SH-SY5Y (cell line): ENCODE data around the gene ZFX.

Source experiments
- GATA2 ChIP-seq: IDR thresholded peaks from 2 replicates; pipeline ENCODE4 v1.6.1; 2011; ENCODE audit warnings: mild to moderate bottlenecking, low read depth, low read length
- GATA3 ChIP-seq: IDR thresholded peaks from 2 replicates; pipeline ENCODE4 v1.6.1; 2011; ENCODE audit warnings: low read depth, mild to moderate bottlenecking, low read length, moderate library complexity

DNA sequence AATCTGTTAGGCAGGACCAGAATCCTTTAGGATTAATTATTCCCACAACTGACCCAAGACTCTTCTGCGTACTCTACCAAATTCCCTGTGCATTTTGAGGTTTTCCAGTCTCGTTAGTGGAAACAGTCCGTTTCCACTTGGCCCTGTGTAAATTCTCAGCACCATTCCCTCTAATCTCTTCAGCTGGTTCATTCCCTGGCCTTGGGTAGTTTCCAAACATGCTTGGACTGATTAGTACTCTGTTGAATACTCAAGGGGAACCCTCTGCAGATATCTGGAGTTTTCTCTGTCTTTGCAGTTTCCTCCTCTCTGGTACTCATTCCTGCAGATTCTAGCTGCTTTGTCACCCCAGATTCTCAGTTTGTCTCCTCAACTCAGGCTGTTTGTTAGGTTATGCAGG lies 80.4 kb downstream of the ZFX start:
- no peak for TF ChIP-seq GATA3
- no peak for TF ChIP-seq GATA2
